Neural cell (in vitro differentiated cells): ENCODE results near the gene TRPM6. TPM values are rescaled to one million over a fixed set of nuclear protein-coding genes. Genes with fewer than 3 reads are reported as not detected.

Experiments used
- H2AFZ ChIP-seq: fragments of 200-600, 300-800 bp; sonication (generic), shearing (Covaris generic); 2 replicates; pipeline ENCODE4 v1.6.0; 2014; ENCODE audit warnings: low read depth, mild to moderate bottlenecking, antibody characterized with exemption, low read length, moderate library complexity
- H3F3A ChIP-seq: fragments of 200-600 bp; shearing (Covaris generic); 2 replicates; pipeline ENCODE4 v1.6.1; 2016; ENCODE audit warnings: mild to moderate bottlenecking, moderate library complexity, mixed read lengths, antibody characterized with exemption, low read length; ENCODE audit not compliant: insufficient read depth, poor library complexity, severe bottlenecking
- H3K27ac ChIP-seq: fragments of 200-600, 300-800 bp; sonication (generic), shearing (Covaris generic); 2 replicates; pipeline ENCODE4 v1.5.1; 2014; ENCODE audit warnings: mild to moderate bottlenecking, low read length, moderate library complexity
- H3K27me3 ChIP-seq: fragments of 300-800, 200-600 bp; sonication (generic), shearing (Covaris generic); 2 replicates; pipeline ENCODE4 v1.6.0; 2014; ENCODE audit warnings: mild to moderate bottlenecking, low read depth, low read length, moderate library complexity; ENCODE audit not compliant: insufficient read depth
- H3K36me3 ChIP-seq: fragments of 300-800, 200-600 bp; sonication (generic), shearing (Covaris generic); 2 replicates; pipeline ENCODE4 v1.5.1; 2014; ENCODE audit warnings: mild to moderate bottlenecking, antibody characterized with exemption, low read length, moderate library complexity; ENCODE audit not compliant: insufficient read depth
- H3K4me2 ChIP-seq: fragments of 300-800, 200-600 bp; sonication (generic), shearing (Covaris generic); 2 replicates; pipeline ENCODE4 v1.6.0; 2014; ENCODE audit warnings: mild to moderate bottlenecking, low read length
- H3K4me3 ChIP-seq: fragments of 300-800, 200-600 bp; sonication (generic), shearing (Covaris generic); 2 replicates; pipeline ENCODE4 v1.5.1; 2014; ENCODE audit warnings: mild to moderate bottlenecking, low read length, moderate library complexity
- H3K79me2 ChIP-seq: fragments of 200-600 bp; shearing (Covaris generic); replicated peaks from 2 replicates; pipeline ENCODE4 v1.6.0; 2014; ENCODE audit warnings: mild to moderate bottlenecking, low read length, moderate library complexity; ENCODE audit not compliant: insufficient read depth
- H3K9ac ChIP-seq: fragments of 300-800, 200-600 bp; sonication (generic), shearing (Covaris generic); 2 replicates; pipeline ENCODE4 v1.6.1; 2016; ENCODE audit warnings: mild to moderate bottlenecking, low read length, mixed read lengths
- H3K9me2 ChIP-seq: fragments of 200-600 bp; shearing (Covaris generic); 2 replicates; pipeline ENCODE4 v1.6.1; 2016; ENCODE audit warnings: mild to moderate bottlenecking, low read length, mixed read lengths; ENCODE audit not compliant: insufficient read depth
- H3K9me3 ChIP-seq: fragments of 200-600, 300-800 bp; sonication (generic), shearing (Covaris generic); 2 replicates; pipeline ENCODE4 v1.6.1; 2016; ENCODE audit warnings: mild to moderate bottlenecking, mixed run types, low read length, moderate library complexity, mixed read lengths
- H4K20me1 ChIP-seq: fragments of 200-600 bp; shearing (Covaris generic); 2 replicates; pipeline ENCODE4 v1.6.1; 2016; ENCODE audit warnings: mild to moderate bottlenecking, mixed run types; ENCODE audit not compliant: insufficient read depth
- EP300 ChIP-seq: fragments of 450-650 bp; conservative IDR thresholded peaks from 2 replicates; pipeline ENCODE4 v1.6.1; 2014; ENCODE audit warnings: antibody characterized with exemption, mild to moderate bottlenecking, moderate library complexity; ENCODE audit not compliant: poor library complexity, severe bottlenecking
- EZH2 ChIP-seq: fragments of 200-600, 300-800 bp; shearing (Covaris generic), sonication (generic); IDR thresholded peaks from 2 replicates; pipeline ENCODE4 v1.6.1; 2014; ENCODE audit warnings: antibody characterized with exemption, low read length, borderline replicate concordance, mild to moderate bottlenecking; ENCODE audit not compliant: insufficient read depth, poor library complexity, severe bottlenecking
- MXI1 ChIP-seq: fragments of 450-650 bp; conservative IDR thresholded peaks from 2 replicates; pipeline ENCODE4 v1.6.1; 2014; ENCODE audit warnings: antibody characterized with exemption, mild to moderate bottlenecking; ENCODE audit not compliant: poor library complexity, severe bottlenecking
- POLR2AphosphoS5 ChIP-seq: IDR thresholded peaks from 2 replicates; pipeline ENCODE4 v1.6.1; 2012
- RAD21 ChIP-seq: fragments of 450-650 bp; conservative IDR thresholded peaks from 2 replicates; pipeline ENCODE4 v1.6.1; 2014; ENCODE audit warnings: antibody characterized with exemption, mild to moderate bottlenecking, moderate library complexity
- SMC3 ChIP-seq: fragments of 450-650 bp; conservative IDR thresholded peaks from 2 replicates; pipeline ENCODE4 v1.6.1; 2014; ENCODE audit warnings: antibody characterized with exemption, mild to moderate bottlenecking, moderate library complexity; ENCODE audit not compliant: poor library complexity
- TAF1 ChIP-seq: IDR thresholded peaks from 2 replicates; pipeline ENCODE4 v1.6.1; 2012; ENCODE audit warnings: low read depth
- polyA plus RNA-seq: library from polyadenylated mRNA; depleted of rRNA; stranded (reverse); fragments of >200 nt; gene quantifications from 2 replicates; pipeline ENCODE4 v1.2.3, GENCODE V29; 2014
- TF ChIP-seq, protein P1 (sequence below): fragments of 450-650 bp; IDR thresholded peaks from 2 replicates; pipeline ENCODE4 v1.5.1; 2014; ENCODE audit warnings: antibody characterized with exemption, mild to moderate bottlenecking, moderate library complexity; ENCODE audit not compliant: poor library complexity, severe bottlenecking
- TF ChIP-seq, protein P2 (sequence below): IDR thresholded peaks from 2 replicates; pipeline ENCODE4 v1.6.1; 2012; ENCODE audit warnings: borderline replicate concordance

Gene TRPM6
- polyA plus RNA-seq, 1 donor from 2014 or later, result not detected

GRCh38 chr9:74718709-74719108 lies 169.0 kb downstream of the TRPM6 start:
- Histone ChIP-seq H3F3A (no peaks in the 10 kb centered on the region), H3K79me2 (no peaks in the 10 kb centered on the region), H3K27me3 (no peaks in the 10 kb centered on the region), H3K36me3 (no peaks in the 10 kb centered on the region), H3K9me3 (no peaks in the 10 kb centered on the region), H3K4me2 (no peak overlapping the region), H3K9me2 (no peaks in the 10 kb centered on the region), H3K27ac (no peak overlapping the region), H3K9ac (no peak overlapping the region), H2AFZ (no peak overlapping the region), H4K20me1 (no peaks in the 10 kb centered on the region), H3K4me3 (no peak overlapping the region)
- no peak for TF ChIP-seq MXI1
- no peak for TF ChIP-seq POLR2AphosphoS5

DNA sequence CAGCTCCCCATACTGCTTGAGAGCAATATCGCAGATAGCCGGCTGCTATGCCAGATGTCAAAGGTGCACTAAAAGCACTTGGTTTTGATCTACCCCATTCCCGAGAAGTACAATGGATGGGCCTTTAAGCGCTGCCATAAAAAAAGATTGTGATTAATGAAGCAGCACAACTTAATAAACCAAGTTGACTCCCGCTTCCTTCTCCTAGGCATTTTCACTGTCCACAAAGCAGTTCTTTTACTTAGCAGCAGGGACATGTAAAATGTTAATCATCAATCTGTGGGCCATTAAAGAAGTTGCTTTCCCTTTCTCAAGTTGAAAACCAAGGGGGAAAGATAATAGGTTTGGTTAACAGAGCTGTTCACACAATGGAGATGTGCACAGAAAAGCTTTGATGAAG lies 176.4 kb downstream of the TRPM6 start:
- H4K20me1 ChIP-seq, result no peaks in the 10 kb centered on the region
- H3F3A ChIP-seq, result no peaks in the 10 kb centered on the region
- no peaks in the 10 kb centered on the region for H3K36me3 ChIP-seq
- H3K9me2 ChIP-seq, result no peaks in the 10 kb centered on the region
- H3K4me3 ChIP-seq, result no peak overlapping the region
- H3K79me2 ChIP-seq, result no peaks in the 10 kb centered on the region
- no peak overlapping the region for H3K27ac ChIP-seq
- no peak overlapping the region for H3K9ac ChIP-seq
- no peaks in the 10 kb centered on the region for H3K9me3 ChIP-seq
- TF ChIP-seq, protein P1, sequence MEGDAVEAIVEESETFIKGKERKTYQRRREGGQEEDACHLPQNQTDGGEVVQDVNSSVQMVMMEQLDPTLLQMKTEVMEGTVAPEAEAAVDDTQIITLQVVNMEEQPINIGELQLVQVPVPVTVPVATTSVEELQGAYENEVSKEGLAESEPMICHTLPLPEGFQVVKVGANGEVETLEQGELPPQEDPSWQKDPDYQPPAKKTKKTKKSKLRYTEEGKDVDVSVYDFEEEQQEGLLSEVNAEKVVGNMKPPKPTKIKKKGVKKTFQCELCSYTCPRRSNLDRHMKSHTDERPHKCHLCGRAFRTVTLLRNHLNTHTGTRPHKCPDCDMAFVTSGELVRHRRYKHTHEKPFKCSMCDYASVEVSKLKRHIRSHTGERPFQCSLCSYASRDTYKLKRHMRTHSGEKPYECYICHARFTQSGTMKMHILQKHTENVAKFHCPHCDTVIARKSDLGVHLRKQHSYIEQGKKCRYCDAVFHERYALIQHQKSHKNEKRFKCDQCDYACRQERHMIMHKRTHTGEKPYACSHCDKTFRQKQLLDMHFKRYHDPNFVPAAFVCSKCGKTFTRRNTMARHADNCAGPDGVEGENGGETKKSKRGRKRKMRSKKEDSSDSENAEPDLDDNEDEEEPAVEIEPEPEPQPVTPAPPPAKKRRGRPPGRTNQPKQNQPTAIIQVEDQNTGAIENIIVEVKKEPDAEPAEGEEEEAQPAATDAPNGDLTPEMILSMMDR, result no peak
- TF ChIP-seq EP300 (no peak), POLR2AphosphoS5 (no peak), MXI1 (no peak), TAF1 (no peak), RAD21 (no peak), EZH2 (no peak), SMC3 (no peak)
- TF ChIP-seq, protein P2, sequence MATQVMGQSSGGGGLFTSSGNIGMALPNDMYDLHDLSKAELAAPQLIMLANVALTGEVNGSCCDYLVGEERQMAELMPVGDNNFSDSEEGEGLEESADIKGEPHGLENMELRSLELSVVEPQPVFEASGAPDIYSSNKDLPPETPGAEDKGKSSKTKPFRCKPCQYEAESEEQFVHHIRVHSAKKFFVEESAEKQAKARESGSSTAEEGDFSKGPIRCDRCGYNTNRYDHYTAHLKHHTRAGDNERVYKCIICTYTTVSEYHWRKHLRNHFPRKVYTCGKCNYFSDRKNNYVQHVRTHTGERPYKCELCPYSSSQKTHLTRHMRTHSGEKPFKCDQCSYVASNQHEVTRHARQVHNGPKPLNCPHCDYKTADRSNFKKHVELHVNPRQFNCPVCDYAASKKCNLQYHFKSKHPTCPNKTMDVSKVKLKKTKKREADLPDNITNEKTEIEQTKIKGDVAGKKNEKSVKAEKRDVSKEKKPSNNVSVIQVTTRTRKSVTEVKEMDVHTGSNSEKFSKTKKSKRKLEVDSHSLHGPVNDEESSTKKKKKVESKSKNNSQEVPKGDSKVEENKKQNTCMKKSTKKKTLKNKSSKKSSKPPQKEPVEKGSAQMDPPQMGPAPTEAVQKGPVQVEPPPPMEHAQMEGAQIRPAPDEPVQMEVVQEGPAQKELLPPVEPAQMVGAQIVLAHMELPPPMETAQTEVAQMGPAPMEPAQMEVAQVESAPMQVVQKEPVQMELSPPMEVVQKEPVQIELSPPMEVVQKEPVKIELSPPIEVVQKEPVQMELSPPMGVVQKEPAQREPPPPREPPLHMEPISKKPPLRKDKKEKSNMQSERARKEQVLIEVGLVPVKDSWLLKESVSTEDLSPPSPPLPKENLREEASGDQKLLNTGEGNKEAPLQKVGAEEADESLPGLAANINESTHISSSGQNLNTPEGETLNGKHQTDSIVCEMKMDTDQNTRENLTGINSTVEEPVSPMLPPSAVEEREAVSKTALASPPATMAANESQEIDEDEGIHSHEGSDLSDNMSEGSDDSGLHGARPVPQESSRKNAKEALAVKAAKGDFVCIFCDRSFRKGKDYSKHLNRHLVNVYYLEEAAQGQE, result no peak
- H3K27me3 ChIP-seq, result no peaks in the 10 kb centered on the region
- no peak overlapping the region for H2AFZ ChIP-seq
- no peak overlapping the region for H3K4me2 ChIP-seq

GRCh38 chr9:74697535-74697934 lies 190.2 kb downstream of the TRPM6 start:
- no peak overlapping the region for H3K9ac ChIP-seq
- no peaks in the 10 kb centered on the region for H3K79me2 ChIP-seq
- TF ChIP-seq, protein P2, result no peak
- no peaks in the 10 kb centered on the region for H3K27me3 ChIP-seq
- no peaks in the 10 kb centered on the region for H3K9me2 ChIP-seq
- H3K36me3 ChIP-seq, result no peaks in the 10 kb centered on the region
- H3K4me2 ChIP-seq, result no peak overlapping the region
- no peaks in the 10 kb centered on the region for H3F3A ChIP-seq
- H3K9me3 ChIP-seq, result no peaks in the 10 kb centered on the region
- H3K27ac ChIP-seq, result no peak overlapping the region
- no peak overlapping the region for H3K4me3 ChIP-seq
- no peaks in the 10 kb centered on the region for H4K20me1 ChIP-seq
- no peak overlapping the region for H2AFZ ChIP-seq
